NAMALWA (cell line): ENCODE data around the gene TEX14.
"Not testable (repeated sequence)": the region's sequence is repeated elsewhere in the genome, so short reads cannot be mapped to it uniquely, and the experiment has no call there.

Experiments
- DNase-seq: peaks from one replicate; pipeline ENCODE4 v3.0.0-alpha.2; 2015; ENCODE audit warnings: low spot score

Gene TEX14

DNA sequence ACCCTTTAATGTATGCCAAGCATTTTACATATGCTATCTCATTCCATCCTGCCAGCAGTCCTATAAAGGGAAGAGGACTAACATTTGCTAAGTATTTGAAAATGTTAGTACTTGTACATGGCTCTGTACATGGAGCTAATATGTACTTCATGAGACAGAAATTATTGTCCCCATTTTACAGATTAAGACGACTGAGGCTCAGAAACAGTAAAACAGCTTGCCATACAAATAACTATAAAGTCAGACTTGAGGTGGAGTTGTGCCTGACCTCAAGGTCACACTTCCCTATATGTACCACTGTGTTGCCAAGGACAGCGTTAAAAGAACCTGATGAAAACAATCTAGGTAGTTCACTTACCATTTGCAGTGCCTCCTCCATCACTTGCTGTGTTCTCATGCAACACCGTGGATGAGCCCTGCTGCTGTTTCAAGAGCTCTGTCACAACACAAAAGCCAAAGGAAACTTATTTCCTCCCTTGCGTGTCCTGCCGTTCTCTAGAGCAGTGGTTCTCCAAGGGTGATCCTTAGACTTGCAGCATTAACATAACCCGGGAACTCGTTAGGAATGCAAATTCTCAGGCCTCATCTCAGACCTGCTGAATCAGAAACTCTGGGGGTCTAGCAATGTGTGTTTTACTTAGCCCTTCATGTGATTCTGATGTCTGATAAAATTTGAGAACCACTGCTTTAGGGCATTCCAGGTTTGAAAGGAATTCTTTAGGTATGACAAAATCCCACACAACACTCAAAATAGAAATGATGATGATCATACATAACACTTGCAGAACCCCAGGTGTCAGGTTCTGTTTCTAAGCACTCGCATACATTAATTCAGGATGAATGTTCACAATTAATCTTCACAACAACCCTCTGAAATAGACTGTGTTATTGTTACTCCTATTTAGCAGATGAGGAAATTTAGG lies 126.2 kb downstream of the TEX14 start:
- no peak for DNase-seq

DNA sequence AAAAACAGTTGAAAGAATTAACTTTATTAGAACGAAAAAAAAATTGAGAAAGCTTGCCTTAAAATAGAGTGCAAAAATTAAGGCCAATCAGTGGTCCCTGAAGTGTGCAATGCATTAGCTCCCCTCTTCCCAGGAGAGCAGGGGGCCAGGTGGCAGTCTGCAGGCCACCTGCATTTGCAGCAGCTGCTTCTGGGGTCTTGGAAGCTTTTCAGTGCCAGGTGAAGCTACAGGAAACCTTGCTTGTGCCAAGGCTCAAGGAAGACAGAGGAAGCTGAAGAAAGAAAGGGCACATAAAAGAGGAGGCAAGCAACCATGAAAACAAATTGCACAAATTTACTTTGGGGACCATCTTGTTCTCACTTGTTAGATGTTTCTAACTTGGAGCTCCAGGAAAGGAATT lies 126.9 kb downstream of the TEX14 start:
- peak; percentile 37 for DNase-seq

DNA sequence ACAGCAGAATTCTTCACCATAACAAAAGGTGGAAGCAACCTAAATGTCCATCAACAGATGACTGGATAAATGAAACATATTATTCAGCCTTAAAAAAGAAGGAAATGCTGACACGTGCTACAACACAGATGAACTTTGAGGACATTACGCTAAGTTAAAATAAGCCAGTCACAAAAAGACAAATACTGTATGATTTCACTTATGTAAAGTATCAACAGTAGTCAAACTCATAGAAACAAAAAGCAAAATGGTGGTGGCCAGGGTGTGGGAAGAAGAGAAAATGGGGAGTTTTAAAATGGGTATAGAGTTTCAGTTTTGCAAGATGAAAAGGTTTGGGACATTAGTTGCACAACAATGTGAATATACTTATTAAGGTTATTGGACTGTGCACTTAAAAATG lies 127.6 kb downstream of the TEX14 start:
- no peak for DNase-seq

DNA sequence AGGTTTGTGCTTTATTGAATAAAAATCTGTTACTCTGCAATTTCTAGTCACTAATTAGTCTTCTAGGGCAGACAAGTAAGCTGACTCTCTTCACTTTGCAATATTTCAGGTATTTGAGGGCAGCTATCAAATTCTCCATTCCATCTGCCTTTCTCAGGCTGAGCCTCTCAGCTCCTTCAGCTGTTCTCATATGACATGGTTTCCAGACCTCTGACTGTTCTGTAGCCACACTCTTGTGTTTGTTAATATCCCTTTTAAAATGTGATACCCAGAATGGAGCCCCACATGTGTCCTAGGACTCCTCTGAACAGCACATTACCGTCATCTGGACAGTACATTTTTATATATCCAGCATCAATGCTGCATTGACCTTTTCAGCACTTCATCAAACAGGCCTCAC lies 131.3 kb downstream of the TEX14 start:
- DNase-seq: no peak

DNA sequence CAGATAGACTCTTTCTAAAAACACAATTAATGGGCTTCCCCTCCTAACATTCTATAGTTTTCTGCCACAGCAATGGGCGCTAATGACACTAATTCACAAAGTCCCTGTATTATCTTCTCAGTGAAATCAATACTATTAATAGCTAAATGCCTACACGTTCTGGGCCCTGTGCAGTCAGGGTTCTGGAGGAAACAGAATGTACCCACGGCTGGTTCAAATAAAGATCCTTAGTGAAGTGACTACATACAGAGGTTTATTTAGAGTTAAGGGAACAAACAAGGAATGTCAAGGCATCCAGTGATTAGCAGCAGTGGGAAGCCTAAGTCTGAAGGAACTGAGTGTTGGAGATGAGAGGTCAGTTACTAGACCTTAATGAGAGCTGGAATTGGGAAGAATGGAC lies 133.9 kb downstream of the TEX14 start:
- no peak for DNase-seq

DNA sequence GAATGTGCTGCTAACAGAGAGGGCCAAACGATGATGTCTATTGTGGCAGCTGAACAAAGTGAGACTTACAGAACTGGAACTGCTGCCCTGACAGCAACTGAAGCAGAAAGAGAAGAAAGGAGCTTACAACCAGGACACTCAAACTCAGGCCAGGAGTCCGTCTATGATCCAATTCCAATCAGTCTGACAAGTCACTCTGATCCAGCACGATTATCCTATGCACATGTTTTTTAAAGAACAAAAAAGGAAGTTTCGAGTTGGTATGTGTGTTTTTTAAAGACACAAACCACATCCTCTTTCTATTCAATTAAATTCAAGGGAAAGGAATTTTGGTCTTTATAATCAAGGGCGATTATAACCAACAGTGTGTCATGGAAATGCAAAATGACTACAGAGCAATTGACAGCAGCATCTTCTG lies 135.0 kb downstream of the TEX14 start:
- DNase-seq: peak; percentile 34

DNA sequence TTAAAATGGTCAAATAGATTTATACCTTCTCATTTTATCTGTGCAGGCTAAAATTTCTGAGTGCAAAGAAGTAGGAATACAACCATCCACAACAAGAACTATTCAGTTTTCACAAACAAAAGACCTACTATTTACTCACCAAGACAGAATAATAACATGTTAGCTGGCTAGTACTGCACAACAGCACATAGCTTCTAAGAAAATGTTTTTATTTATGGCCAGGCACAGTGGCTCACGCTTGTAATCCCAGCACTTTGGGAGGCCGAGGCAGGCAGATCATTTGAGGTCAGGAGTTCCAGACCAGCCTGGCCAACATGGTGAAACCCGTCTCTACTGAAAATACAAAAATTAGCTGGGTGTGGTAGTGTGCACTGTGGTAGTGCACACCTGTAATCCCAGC lies 136.7 kb downstream of the TEX14 start:
- DNase-seq: not testable (repeated sequence)

DNA sequence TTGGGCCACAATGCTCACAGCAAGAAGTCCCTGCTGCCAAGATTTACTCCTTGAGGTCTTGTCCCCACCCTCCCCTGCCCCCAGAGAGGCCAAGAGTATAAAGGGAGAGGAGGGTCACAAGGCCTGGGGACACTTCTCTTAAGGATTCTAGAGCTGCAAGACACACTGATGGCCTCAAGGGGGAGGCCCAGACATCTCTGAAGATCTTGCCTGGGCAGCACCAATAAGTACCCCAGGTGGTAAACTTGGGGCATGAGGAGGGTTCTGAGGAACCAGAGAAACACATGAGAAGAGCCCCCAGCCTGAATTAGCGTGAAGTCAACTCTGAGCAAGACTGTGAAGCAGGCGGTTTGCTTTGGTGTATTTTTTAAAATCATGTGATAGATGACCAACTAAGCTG lies 150.6 kb downstream of the TEX14 start:
- DNase-seq: peak; percentile 62

DNA sequence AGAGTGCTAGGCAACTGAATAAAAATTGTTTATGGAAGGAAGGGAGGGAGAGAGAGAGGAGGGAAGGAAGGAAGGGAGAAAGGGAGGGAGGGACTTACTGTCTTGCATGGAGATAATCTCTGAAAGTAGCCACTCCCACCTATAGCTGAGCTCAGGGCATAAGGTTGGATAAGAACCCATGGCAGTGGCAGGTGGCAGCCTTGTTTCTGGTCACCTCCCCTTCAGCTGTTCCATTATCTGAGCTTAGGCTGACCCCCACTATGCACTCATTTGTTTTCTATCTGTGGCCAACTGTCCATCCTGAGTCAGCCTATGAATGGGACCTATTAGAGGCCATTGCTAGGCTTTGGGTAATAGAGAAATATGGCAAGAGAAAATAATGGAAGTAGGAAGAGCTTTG lies 152.1 kb downstream of the TEX14 start:
- no peak for DNase-seq

DNA sequence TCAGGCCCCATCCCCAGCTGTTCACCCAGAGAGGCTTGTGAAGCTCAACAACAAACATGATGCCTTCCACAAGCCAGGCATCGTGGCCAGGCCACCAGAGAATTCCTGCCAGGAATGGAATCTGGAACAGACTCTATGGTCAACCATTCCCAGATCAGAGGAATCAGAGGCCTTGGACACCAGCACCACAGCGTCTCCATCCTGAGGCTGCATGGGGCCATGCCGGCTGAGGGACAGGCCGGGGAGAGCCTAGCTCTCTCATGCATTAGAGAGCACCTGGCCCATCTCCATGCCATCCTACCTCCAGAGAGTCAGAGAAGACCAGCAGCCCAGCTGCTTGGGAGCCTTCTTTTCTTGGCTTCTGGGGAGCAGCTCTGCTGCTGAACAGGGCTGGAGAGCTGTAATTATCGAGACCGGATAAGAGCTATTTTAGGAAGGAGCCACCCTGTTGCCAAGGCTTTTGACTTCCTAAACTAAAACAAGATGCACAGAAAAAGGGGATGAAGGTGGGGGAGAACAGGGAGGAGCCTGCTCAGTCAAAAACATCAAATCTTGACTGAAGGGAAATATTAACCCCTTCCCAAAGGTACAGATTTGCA lies 152.9 kb downstream of the TEX14 start:
- DNase-seq: no peak

DNA sequence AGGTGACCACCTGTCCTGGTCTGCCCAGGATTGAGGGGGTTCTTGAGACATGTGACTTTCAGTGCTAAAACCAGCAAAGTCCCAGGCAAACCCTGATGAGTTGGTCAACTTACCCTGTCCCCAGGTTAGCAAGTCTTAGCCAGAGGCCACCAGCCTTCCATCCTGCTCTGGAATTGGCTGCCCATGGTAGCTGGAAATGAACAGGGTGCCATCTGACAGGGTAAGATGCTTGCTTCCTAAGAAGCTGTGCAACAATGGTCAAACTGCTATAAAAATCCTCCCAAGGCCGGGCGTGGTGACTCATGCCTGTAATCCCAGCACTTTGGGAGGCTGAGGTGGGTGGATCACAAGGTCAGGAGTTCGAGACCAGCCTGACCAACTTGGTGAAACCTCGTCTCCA lies 154.6 kb downstream of the TEX14 start:
- DNase-seq: no peak

DNA sequence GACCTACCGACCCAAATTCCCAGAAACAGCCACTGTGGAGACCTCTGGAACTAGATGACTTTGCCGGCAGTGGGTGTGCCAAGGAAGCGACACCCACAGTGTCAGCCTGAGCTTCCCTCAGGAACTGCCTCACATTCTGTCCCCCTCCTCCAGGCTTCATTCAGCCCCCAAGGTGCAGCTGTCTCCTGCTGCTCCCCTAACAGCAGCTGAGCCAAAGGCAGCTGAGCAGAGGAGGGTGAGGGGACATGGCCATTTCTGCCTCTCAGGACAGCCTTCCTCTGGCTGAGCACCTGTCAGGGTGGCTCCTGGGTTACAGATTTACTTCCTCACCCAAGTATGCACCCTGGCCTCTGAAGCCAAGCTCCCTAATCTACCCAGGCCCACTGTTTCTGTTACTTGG lies 155.3 kb downstream of the TEX14 start:
- no peak for DNase-seq

DNA sequence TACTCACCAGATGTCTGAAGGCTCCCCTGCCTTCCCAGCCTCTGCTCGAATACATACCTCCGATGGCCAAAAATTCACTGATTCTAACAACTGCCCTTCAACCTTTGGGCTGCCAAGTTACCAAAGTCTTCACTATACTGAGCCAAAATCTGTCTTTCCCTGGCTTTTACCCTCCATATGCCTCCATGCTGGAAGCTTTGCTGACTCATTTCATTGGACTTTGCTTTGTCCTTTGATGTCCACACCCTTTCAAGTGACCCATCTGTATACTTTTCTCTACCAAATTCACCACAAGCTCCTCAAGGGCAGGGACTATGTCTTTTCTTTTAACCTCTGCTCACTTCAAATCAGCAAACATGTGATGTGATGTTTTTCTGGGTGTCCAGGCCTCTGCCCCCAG lies 156.4 kb downstream of the TEX14 start:
- DNase-seq: no peak

DNA sequence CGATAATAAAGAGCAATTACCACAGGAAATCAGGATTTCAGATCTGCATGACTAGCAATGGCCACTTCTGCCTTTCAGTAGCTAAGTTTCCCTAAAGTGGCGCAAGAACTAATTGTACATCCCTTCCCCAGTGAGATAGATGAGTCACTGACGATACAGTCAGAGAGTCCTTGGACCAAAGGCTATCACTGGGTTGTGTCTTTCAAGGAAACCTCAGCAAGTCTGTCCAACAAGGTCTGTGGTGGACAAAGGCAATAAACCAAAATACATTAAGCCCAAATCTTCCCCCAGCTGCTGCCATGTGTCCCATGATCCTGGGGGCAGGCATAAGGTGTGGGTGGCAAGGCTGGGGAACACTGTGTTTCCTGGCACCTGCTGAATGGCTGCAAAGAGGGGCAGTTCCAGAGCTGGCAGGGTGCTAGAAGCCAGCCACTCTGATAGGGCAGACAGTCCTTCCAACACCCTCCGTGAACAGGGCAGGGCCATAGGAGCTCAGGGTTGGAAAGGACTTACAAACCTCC lies 156.9 kb downstream of the TEX14 start:
- DNase-seq: no peak

DNA sequence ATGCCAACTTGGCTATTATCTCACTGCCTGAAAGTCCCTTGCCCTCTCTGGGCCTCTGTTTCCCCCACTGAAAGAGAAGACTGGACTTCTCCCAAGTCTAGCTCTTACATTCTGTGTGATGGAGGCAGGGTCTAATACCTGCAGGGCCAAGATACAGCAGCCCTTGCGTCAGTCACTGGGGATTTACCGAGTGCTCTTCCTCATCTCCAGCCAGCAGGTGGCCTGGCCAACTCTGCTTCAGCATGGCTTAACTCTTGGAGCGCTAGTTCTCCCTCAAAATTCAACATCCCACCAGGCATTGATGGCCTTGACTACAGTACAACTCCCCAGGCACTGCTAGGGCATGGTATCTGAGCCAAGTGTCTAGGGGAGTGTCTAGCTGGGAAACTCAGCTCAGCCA lies 157.5 kb downstream of the TEX14 start:
- no peak for DNase-seq

DNA sequence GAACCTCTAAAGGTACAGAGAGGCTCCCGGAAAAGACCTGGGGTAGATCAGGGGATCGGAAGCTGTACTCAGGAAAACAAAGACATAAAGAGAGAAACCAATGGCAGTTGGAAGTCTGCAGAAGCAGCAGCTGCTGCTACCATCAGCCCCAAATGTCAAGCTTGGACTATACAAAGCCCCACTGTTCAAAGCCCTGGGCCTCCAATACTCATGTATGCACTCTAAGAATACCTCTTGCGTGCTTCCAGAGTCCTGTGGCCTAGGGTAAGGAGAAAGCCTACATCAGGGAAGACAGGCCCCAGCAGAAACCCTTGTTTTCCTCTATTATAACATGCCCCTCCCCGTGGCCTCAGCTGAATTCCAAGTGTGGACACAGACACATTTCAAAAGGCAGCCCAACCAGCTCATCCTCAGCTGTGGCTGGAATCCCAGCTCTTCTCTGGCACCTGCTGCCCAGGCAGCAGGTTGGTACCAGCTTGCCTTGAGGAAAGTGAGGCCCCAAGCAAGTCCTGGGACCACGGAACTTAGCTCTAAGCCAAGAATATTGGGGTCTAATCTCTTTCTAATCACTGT lies 158.1 kb downstream of the TEX14 start:
- DNase-seq: no peak

DNA sequence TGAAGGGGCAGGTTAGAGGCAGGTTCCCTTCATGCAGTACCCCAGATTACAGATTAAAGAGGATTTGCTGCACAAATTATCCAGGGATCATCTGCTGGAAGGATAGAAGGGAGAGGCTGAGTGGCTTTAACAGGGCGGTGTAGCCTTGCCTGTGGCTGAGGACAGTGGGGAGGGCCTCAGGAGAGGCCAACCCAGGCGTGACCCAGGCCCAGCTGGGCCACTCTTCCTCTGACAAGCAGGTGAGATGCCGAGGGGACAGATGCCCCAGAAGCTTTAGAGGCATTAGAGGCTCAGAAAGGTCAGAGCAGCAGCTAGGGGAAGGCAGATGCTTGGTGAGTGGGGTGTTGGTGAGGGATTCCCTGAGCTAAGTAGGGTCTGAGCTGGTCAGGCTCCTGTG lies 159.3 kb downstream of the TEX14 start:
- DNase-seq: no peak

DNA sequence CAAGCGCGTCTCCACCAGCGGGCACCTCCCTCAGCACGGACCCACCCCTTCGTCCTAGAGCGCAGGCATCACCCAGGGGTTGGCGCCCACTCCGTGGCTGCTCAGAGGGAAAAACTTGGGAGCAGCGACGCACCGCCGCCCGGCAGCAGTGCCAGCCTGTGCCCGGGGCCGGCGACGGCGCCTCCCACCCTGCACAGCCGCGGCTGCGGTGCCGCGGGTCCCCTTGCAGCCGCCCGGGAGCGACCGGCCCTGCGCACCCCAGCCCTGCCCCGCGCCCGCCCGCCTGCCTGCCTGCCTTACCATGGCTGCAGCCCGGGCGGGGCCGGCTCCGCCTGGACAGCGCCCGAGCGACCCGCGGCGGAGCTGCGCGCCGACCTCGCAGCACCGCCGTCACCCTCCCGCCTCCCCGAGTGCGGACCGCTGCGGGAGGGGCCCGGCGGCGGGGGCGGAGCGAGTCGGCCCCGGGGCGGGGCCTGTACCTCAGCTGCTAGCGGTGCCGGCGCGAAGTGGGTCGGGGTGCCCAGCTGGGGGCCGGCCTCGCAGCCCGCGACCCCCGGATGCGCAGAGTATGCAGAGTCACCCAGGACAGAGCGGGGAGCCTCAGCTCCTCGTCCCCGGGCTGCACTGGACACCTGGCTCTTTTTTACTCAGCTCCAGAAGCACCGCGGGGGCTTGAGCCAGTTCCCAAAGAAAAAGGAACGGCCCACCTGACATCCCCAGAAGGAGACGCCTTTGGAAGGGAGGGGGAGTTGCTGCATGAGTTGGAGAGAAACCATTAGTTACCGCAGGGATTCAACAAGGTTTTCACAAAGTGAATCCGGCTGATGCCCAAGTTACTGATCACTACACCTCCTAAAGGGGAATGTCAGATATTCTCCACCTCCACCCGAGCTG lies 159.9 kb downstream of the TEX14 start:
- DNase-seq: peak; percentile 57

DNA sequence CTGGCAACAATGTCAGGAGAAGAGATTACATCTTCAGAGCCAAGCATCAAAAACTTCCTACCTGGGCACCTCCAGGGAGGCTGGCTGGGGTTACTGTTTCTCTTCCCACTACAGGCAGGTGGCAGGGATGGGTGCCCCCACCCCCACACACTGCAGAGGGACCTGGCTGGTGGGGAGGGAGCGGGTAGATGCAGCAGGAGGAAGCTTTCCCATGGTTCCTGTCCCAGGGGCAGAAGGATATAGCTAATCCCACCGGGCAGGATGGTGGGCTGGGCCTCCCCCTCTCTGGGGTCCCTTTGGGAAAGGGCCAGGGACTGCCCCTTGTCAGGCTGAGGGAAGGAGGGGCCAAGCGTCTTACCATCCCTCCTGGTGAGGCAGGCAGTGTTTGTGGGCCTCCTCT lies 160.7 kb downstream of the TEX14 start:
- DNase-seq: no peak

DNA sequence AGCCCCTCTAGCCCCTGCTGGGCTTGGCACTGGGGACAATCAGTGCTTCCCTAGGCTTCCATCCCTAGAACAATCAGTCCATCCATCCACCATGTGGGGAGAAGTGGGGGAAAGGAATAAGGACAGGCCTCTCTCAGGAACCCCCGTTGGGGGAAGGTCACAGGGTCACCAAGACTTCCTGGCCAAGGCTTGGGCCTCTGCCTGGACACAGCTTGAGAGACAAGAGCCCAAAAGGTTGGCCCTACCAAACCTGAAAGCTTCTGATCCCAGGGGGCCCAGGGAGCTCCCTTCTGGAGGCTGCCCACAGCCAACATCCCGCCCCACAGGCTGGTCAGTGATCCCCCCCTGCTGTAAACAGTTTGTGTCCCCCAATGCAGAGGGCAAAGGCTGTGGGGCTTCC lies 161.2 kb downstream of the TEX14 start:
- DNase-seq: no peak

DNA sequence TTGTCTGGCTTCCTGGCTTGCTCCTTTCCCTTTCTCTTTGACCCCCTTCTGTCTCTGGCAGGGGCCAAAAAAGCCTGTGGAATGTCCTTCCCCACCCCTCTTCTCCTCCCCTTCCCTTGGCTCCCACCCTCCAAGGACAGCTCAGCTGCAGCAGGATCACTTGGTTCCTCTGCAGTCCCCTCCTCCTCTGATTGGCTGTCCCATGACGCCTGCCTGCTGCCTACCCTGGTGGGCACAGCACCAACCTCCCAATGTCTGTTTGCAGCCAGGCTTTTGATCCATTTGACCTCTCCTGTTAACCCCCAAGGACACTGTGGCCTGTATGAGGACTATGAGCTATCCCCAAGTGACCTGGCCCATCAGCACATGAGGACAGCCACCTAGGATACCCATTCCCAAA lies 162.6 kb downstream of the TEX14 start:
- no peak for DNase-seq

DNA sequence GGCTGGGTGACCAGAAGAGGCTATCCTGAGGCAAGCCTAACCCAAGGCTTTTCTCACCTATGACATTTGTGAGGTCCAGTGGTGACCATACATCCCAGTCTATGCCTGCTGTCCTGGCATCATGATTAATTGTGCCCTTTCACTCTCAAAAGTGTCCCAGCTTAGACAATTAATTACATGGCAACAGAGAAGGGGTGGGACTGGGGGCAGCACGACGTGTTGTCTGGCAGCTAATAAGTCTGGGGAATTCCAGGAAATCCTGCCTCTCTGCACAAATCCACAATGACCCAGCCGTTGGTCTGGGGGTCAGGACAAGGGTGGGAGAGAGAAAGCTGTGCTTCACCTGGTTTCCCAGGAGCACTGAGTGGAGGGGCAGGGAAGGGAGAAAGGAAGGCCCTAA lies 163.4 kb downstream of the TEX14 start:
- no peak for DNase-seq
